ENCODE measurements around the gene MX2.
"Not testable (repeated sequence)": the region's sequence is repeated elsewhere in the genome, so short reads cannot be mapped to it uniquely, and the experiment has no call there.

Gene MX2

DNA sequence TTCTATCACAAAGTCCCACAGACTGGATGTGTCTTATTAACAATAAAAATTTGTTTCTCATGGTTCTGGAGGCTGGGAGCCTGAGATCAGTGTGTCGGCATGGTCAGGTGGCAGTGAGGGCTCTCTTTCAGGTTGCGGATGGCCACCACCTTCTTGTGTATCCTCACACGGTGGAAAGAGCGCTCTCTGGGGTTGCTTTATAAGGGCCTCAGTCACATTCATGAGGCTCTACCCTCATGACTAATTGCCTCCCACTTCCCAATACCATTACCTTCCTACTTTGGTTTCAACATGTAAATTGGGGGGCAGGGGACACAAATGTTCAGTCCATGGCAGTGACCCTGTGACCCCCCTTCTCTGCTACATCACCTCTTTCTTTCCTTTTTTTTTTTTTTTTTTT, 43.5 kb downstream of the MX2 start:
- Histone ChIP-seq H3K4me3 (ENCODE audit: low read depth, low read length) (no peak overlapping the region), H3K27ac (ENCODE audit: low read depth, low read length) (no peak overlapping the region), H3K36me3 (ENCODE audit: insufficient read depth, low read length) (peaks cover 76% of the 10 kb centered on the region), H2AFZ (ENCODE audit: low read length, unreplicated experiment) (no peak overlapping the region), H3K4me1 (ENCODE audit: control insufficient read depth, insufficient read depth, low read length, unreplicated experiment) (no peaks in the 10 kb centered on the region), H3K27me3 (ENCODE audit: insufficient read depth, low read length) (no peaks in the 10 kb centered on the region), H3K79me2 (ENCODE audit: control insufficient read depth, insufficient read depth, low read length, unreplicated experiment) (no peaks in the 10 kb centered on the region)

DNA sequence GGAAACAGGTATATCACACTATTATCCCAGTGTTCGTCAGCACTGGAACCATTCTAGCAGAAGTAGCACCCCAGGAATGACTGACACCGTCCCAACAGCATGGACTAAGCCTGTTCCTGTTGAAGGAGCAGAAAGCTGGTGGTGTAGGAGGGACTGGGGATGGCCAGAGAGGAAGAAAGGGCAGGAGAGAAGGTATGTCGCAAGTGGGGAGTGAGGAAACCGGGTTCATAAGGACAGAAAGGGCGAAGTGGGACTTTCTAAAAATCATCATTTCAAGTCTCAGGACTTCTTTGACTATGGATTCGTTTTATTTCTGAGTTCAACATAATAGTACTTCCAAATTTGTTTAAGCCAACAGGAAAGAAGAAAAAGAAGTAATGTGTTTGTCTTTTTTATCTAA, 44.5 kb downstream of the MX2 start:
- Histone ChIP-seq H3K79me2 (ENCODE audit: control insufficient read depth, insufficient read depth, low read length, unreplicated experiment) (no peaks in the 10 kb centered on the region), H3K27ac (ENCODE audit: low read depth, low read length) (no peak overlapping the region), H3K4me1 (ENCODE audit: control insufficient read depth, insufficient read depth, low read length, unreplicated experiment) (no peaks in the 10 kb centered on the region), H2AFZ (ENCODE audit: low read length, unreplicated experiment) (no peak overlapping the region), H3K27me3 (ENCODE audit: insufficient read depth, low read length) (no peaks in the 10 kb centered on the region), H3K4me3 (ENCODE audit: low read depth, low read length) (no peak overlapping the region), H3K36me3 (ENCODE audit: insufficient read depth, low read length) (peaks cover 71% of the 10 kb centered on the region)

- H3K27me3 ChIP-seq (ENCODE audit: insufficient read depth, low read length): no peaks in the 10 kb centered on the region
- peaks cover 65% of the 10 kb centered on the region for H3K36me3 ChIP-seq (ENCODE audit: insufficient read depth, low read length)
- H3K4me1 ChIP-seq (ENCODE audit: control insufficient read depth, insufficient read depth, low read length, unreplicated experiment): no peaks in the 10 kb centered on the region
- no peaks in the 10 kb centered on the region for H3K79me2 ChIP-seq (ENCODE audit: control insufficient read depth, insufficient read depth, low read length, unreplicated experiment)
- H3K4me3 ChIP-seq (ENCODE audit: low read depth, low read length): no peak overlapping the region
- H3K27ac ChIP-seq (ENCODE audit: low read depth, low read length): no peak overlapping the region
- H2AFZ ChIP-seq (ENCODE audit: low read length, unreplicated experiment): no peak overlapping the region
Measured at GRCh38 chr21:41407541-41408460, 46.0 kb downstream of the MX2 start.

DNA sequence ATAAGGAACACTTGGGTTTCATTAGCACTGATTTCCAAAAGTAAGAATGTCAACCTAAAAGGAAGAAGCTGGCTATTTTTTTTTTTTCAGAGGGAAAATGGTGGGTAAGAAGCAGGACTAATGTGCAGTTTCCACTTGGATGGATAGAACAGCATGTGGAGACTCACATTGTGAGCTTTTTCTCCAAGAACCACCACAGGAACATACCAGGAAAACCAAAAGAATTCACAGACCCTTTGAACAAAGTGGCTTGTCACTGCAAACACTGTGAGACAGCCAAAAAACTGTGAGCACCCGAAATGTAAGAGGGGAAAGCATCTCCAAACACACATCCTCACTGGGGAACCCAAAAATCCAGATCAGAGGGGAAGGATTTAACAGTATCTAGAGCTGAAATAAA, 48.5 kb downstream of the MX2 start:
- peaks cover 45% of the 10 kb centered on the region for H3K36me3 ChIP-seq (ENCODE audit: insufficient read depth, low read length)
- H3K27me3 ChIP-seq (ENCODE audit: insufficient read depth, low read length): no peaks in the 10 kb centered on the region
- H3K4me1 ChIP-seq (ENCODE audit: control insufficient read depth, insufficient read depth, low read length, unreplicated experiment): no peaks in the 10 kb centered on the region
- no peak overlapping the region for H3K27ac ChIP-seq (ENCODE audit: low read depth, low read length)
- no peaks in the 10 kb centered on the region for H3K79me2 ChIP-seq (ENCODE audit: control insufficient read depth, insufficient read depth, low read length, unreplicated experiment)
- no peak overlapping the region for H3K4me3 ChIP-seq (ENCODE audit: low read depth, low read length)
- no peak overlapping the region for H2AFZ ChIP-seq (ENCODE audit: low read length, unreplicated experiment)

GRCh38 chr21:41410767-41411448, 49.1 kb downstream of the MX2 start:
- H3K27me3 ChIP-seq (ENCODE audit: insufficient read depth, low read length): no peaks in the 10 kb centered on the region
- H3K4me3 ChIP-seq (ENCODE audit: low read depth, low read length): no peak overlapping the region
- no peak overlapping the region for H3K27ac ChIP-seq (ENCODE audit: low read depth, low read length)
- H2AFZ ChIP-seq (ENCODE audit: low read length, unreplicated experiment): no peak overlapping the region
- H3K36me3 ChIP-seq (ENCODE audit: insufficient read depth, low read length): peaks cover 44% of the 10 kb centered on the region
- no peaks in the 10 kb centered on the region for H3K4me1 ChIP-seq (ENCODE audit: control insufficient read depth, insufficient read depth, low read length, unreplicated experiment)
- H3K79me2 ChIP-seq (ENCODE audit: control insufficient read depth, insufficient read depth, low read length, unreplicated experiment): no peaks in the 10 kb centered on the region

GRCh38 chr21:41411449-41412089, 49.7 kb downstream of the MX2 start:
- Histone ChIP-seq H2AFZ (ENCODE audit: low read length, unreplicated experiment) (no peak overlapping the region), H3K4me3 (ENCODE audit: low read depth, low read length) (no peak overlapping the region), H3K27ac (ENCODE audit: low read depth, low read length) (no peak overlapping the region), H3K4me1 (ENCODE audit: control insufficient read depth, insufficient read depth, low read length, unreplicated experiment) (no peaks in the 10 kb centered on the region), H3K79me2 (ENCODE audit: control insufficient read depth, insufficient read depth, low read length, unreplicated experiment) (no peaks in the 10 kb centered on the region), H3K36me3 (ENCODE audit: insufficient read depth, low read length) (peaks cover 39% of the 10 kb centered on the region), H3K27me3 (ENCODE audit: insufficient read depth, low read length) (no peaks in the 10 kb centered on the region)

DNA sequence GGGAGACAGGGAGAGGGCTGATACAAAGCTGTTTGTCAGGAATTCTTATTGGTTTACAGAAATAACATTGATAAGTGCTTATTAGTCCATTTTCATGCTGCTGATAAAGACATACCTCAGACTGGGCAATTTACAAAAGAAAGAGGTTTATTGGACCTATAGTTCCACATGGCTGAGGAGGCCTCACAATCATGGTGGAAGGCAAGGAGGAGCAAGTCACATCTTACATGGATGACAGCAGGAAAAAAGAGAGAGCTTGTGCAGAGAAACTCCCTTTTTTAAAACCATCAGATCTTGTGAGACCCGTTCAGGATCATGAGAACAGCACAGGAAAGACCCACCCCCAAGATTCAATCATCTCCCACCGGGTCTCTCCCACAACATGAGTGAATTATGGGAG, 55.7 kb downstream of the MX2 start:
- not testable (repeated sequence) for H3K4me1 ChIP-seq (ENCODE audit: control insufficient read depth, insufficient read depth, low read length, unreplicated experiment); H3K4me3 ChIP-seq (ENCODE audit: low read depth, low read length); H3K27me3 ChIP-seq (ENCODE audit: insufficient read depth, low read length); H3K36me3 ChIP-seq (ENCODE audit: insufficient read depth, low read length); H3K27ac ChIP-seq (ENCODE audit: low read depth, low read length); H2AFZ ChIP-seq (ENCODE audit: low read length, unreplicated experiment); H3K79me2 ChIP-seq (ENCODE audit: control insufficient read depth, insufficient read depth, low read length, unreplicated experiment)

DNA sequence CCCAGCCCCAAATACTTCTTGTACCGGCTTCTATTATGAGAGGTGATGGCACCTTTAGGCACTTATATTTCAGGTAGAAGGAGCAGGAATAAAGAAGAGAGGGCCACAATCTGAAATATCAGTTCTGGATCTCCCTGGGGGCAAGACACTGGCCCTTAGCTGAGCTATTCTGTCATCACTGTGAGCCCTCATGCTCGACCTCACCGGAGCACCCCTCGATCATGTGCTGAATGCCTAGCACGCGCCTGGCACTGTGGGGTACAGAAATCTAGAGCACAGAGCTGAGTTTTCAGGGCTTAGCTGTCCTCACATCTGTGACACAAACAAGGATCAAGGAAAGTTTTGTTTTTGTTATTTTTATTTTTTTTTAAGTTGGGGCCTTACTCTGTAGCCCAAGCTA, 56.6 kb downstream of the MX2 start:
- no peaks in the 10 kb centered on the region for H3K36me3 ChIP-seq (ENCODE audit: insufficient read depth, low read length)
- no peak overlapping the region for H2AFZ ChIP-seq (ENCODE audit: low read length, unreplicated experiment)
- peak overlapping the region; percentile 81; the same call in 1 of the 2 replicates for H3K4me3 ChIP-seq (ENCODE audit: low read depth, low read length)
- H3K79me2 ChIP-seq (ENCODE audit: control insufficient read depth, insufficient read depth, low read length, unreplicated experiment): no peaks in the 10 kb centered on the region
- no peaks in the 10 kb centered on the region for H3K27me3 ChIP-seq (ENCODE audit: insufficient read depth, low read length)
- H3K4me1 ChIP-seq (ENCODE audit: control insufficient read depth, insufficient read depth, low read length, unreplicated experiment): peaks cover 9% of the 10 kb centered on the region
- no peak overlapping the region for H3K27ac ChIP-seq (ENCODE audit: low read depth, low read length)

DNA sequence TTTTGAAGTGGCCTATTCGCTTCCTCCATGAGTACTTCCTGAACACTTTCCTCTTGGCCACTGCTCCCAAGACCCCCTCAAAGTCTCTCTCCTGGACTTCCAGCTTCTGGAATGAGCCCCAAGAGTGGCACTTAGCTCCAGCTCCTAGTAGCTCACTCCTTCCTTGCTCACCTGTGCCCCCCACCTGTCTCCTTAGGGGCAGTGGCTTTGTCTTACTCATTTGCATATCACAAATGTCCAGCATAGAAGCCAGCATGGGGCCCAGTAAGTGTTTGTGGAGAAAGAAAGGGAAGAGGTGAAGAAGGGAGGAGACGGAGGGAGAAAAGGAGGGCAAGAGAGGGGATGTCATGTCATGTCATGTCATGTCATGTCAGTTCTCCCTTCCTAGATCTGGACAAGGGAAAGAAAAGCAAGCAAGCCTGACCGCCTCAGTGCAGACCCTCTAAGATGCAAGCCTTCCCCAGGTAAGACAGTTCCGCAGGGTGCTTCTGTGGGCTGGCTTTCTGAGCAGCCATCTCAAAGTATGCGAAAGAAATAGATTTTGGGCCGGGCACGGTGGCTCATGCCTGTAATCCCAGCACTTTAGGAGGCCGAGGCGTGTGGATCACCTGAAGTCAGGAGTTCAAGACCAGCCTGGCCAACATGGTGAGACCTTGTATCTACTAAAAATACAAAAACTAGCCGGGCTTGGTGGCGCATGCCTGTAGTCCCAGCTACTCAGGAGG, 57.3 kb downstream of the MX2 start:
- H2AFZ ChIP-seq (ENCODE audit: low read length, unreplicated experiment): no peak overlapping the region
- no peaks in the 10 kb centered on the region for H3K79me2 ChIP-seq (ENCODE audit: control insufficient read depth, insufficient read depth, low read length, unreplicated experiment)
- peaks cover 9% of the 10 kb centered on the region for H3K4me1 ChIP-seq (ENCODE audit: control insufficient read depth, insufficient read depth, low read length, unreplicated experiment)
- H3K27ac ChIP-seq (ENCODE audit: low read depth, low read length): no peak overlapping the region
- no peaks in the 10 kb centered on the region for H3K27me3 ChIP-seq (ENCODE audit: insufficient read depth, low read length)
- H3K36me3 ChIP-seq (ENCODE audit: insufficient read depth, low read length): no peaks in the 10 kb centered on the region
- peak overlapping the region; percentile 81 for H3K4me3 ChIP-seq (ENCODE audit: low read depth, low read length)

All from ACC112 (cell line).